HepG2 (cell line): Measurements from ENCODE around the gene C5orf24. TPM values are rescaled to one million over a fixed set of nuclear protein-coding genes. Genes with fewer than 3 reads are reported as not detected.

Source experiments
- ATAC-seq: fragments of 200-7000 bp; cut with Tn5 transposase; 3 replicates; pipeline ENCODE4 v1.9.1; 2020; ENCODE audit warnings: mild to moderate bottlenecking, moderate library complexity
- BruUV-seq: library from RNA; stranded (reverse); fragments of 400-500 nt; replicated peaks from 2 replicates; lab custom pipeline; 2021; lab: Mats Ljungman, UMichigan
- CTCF ChIA-PET: fragments of 300-600 bp; formaldehyde crosslinking; extraction: SDS; loops from one replicate; lab custom pipeline; 2021; ENCODE audit warnings: low total read pairs, inconsistent platforms, low intra/inter-chr PET ratio; lab: Yijun Ruan, JAX
- POLR2A ChIA-PET: fragments of 350-600 bp; sonication (Branson Sonifier 250); formaldehyde crosslinking; loops from one replicate; lab custom pipeline; 2020; ENCODE audit warnings: antibody characterized with exemption, inconsistent platforms; lab: Yijun Ruan, JAX
- DNase-seq: peaks from one replicate; pipeline ENCODE4 v3.0.0-alpha.2; 2015; ENCODE audit warnings: low spot score
- FAIRE-seq: peaks from 3 replicates; lab custom pipeline; 2011; peaks lifted over from hg19 to GRCh38; lab: Jason Lieb, UNC
- H2AFZ ChIP-seq: one replicate; pipeline ENCODE4 v1.6.1; 2011; ENCODE audit warnings: low read length, inconsistent platforms
- H3K27ac ChIP-seq: fragments of 300-600 bp; 3 replicates; pipeline ENCODE4 v1.8.0; 2011; ENCODE audit warnings: mixed run types, mild to moderate bottlenecking, mixed read lengths, low read length, inconsistent platforms; ENCODE audit not compliant: insufficient read depth; ENCODE audit errors: extremely low read length
- H3K27me3 ChIP-seq, 2 experiments: fragments of 200-600 bp in 1 of 2; 2 replicates in 1 of 2; 3 replicates in 1 of 2; pipeline versions ENCODE4 v1.6.0 to v1.8.0; 2011; ENCODE audit warnings: low read length in 2 of 2, mild to moderate bottlenecking in 2 of 2, moderate library complexity in 2 of 2, inconsistent platforms in 1 of 2; ENCODE audit not compliant: insufficient read depth in 2 of 2, control insufficient read depth in 1 of 2
- H3K36me3 ChIP-seq, 2 experiments: fragments of 200-600 bp in 1 of 2; replicated peaks in 1 of 2; 2 replicates in 1 of 2; 3 replicates in 1 of 2; pipeline versions ENCODE4 v1.5.1 to v1.8.0; 2011; ENCODE audit warnings: low read length in 2 of 2, inconsistent platforms in 1 of 2; ENCODE audit not compliant: insufficient read depth in 2 of 2, control insufficient read depth in 1 of 2
- H3K4me1 ChIP-seq: 2 replicates; pipeline ENCODE4 v1.5.1; 2012; ENCODE audit warnings: low read length, inconsistent platforms; ENCODE audit not compliant: insufficient read depth
- H3K4me2 ChIP-seq: 2 replicates; pipeline ENCODE4 v1.6.0; 2011; ENCODE audit warnings: low read depth, low read length, inconsistent platforms
- H3K4me3 ChIP-seq, 3 experiments: fragments of 200-600 bp in 1 of 3; sonication (generic), shearing (Covaris generic) in 1 of 3; replicated peaks in 1 of 3; 2 replicates each; pipeline ENCODE4 v1.5.1; 2011 to 2016; ENCODE audit warnings: low read length in 3 of 3, inconsistent platforms in 2 of 3, low read depth in 2 of 3, mild to moderate bottlenecking in 2 of 3, control low read depth in 1 of 3, mixed read lengths in 1 of 3; ENCODE audit not compliant: insufficient read depth in 1 of 3
- H3K79me2 ChIP-seq: one replicate; pipeline ENCODE4 v1.6.1; 2011; ENCODE audit warnings: low read length, inconsistent platforms; ENCODE audit not compliant: insufficient read depth
- H3K9ac ChIP-seq: 2 replicates; pipeline ENCODE4 v1.6.0; 2011; ENCODE audit warnings: mild to moderate bottlenecking, low read depth, low read length, inconsistent platforms; ENCODE audit not compliant: insufficient read depth
- H3K9me3 ChIP-seq: 2 replicates; pipeline ENCODE4 v1.5.1; 2012; ENCODE audit warnings: mild to moderate bottlenecking, low read length
- H4K20me1 ChIP-seq: 2 replicates; pipeline ENCODE4 v1.6.0; 2011; ENCODE audit warnings: inconsistent platforms, mild to moderate bottlenecking, low read length, moderate library complexity; ENCODE audit not compliant: insufficient read depth
- ADNP ChIP-seq: sonication (generic); formaldehyde crosslinking; IDR thresholded peaks from 2 replicates; pipeline ENCODE4 v1.4.0; 2020; ENCODE audit warnings: missing genetic modification reagents
- FOXA1 ChIP-seq, 2 experiments: fragments of 450-650 bp in 1 of 2; sonication (generic) in 1 of 2; formaldehyde crosslinking in 1 of 2; IDR thresholded peaks; 2 replicates each; pipeline versions ENCODE4 v1.4.0 to v1.6.1; 2016 to 2020; ENCODE audit warnings: missing genetic modification reagents in 1 of 2
- HOXD1 ChIP-seq: sonication (generic); formaldehyde crosslinking; IDR thresholded peaks from 2 replicates; pipeline ENCODE4 v1.5.0; 2020; ENCODE audit warnings: missing genetic modification reagents
- JUNB ChIP-seq: sonication (generic); formaldehyde crosslinking; IDR thresholded peaks from 2 replicates; pipeline ENCODE4 v1.8.0; 2022; ENCODE audit warnings: missing genetic modification reagents, mild to moderate bottlenecking, borderline replicate concordance
- KAT2B ChIP-seq: fragments of 150-350 bp; IDR thresholded peaks from 2 replicates; pipeline ENCODE4 v1.6.1; 2014; ENCODE audit warnings: low read depth, low read length, borderline replicate concordance
- MLX ChIP-seq: IDR thresholded peaks from 2 replicates; pipeline ENCODE4 v1.6.1; 2016
- RNF219 ChIP-seq: sonication (generic); formaldehyde crosslinking; IDR thresholded peaks from 2 replicates; pipeline ENCODE4 v1.5.0; 2020; ENCODE audit warnings: mild to moderate bottlenecking, missing genetic modification reagents
- TCF12 ChIP-seq, 2 experiments: fragments of 450-650 bp in 1 of 2; sonication (generic) in 1 of 2; formaldehyde crosslinking in 1 of 2; IDR thresholded peaks; 2 replicates each; pipeline versions ENCODE4 v1.6.1 to v1.8.0; 2017 to 2022; ENCODE audit warnings: antibody characterized with exemption in 1 of 2, mild to moderate bottlenecking in 1 of 2, missing genetic modification reagents in 1 of 2, moderate library complexity in 1 of 2
- ZKSCAN1 ChIP-seq: fragments of 150-350 bp; IDR thresholded peaks from 2 replicates; pipeline ENCODE4 v1.6.1; 2014; ENCODE audit warnings: low read length
- ZNF496 ChIP-seq: sonication (generic); formaldehyde crosslinking; IDR thresholded peaks from 2 replicates; pipeline ENCODE4 v1.8.1; 2023; ENCODE audit warnings: mild to moderate bottlenecking, moderate library complexity, missing genetic modification reagents; ENCODE audit not compliant: insufficient replicate concordance
- ZSCAN31 ChIP-seq: sonication (generic); formaldehyde crosslinking; IDR thresholded peaks from 2 replicates; pipeline ENCODE4 v1.5.0; 2020; ENCODE audit warnings: low read depth, mild to moderate bottlenecking, missing genetic modification reagents
- WGBS: methylation state at CpG from one replicate; pipeline ENCODE4 v1.1.6; 2017; ENCODE audit warnings: low lambda C conversion rate; 5-methylcytosine and 5-hydroxymethylcytosine counted together
- in situ Hi-C: cut with HindIII; loops from 2 replicates; pipeline ENCODE4 v1.10.0; 2017; ENCODE audit warnings: low pct_unique_long_range_greater_than_20kb; ENCODE audit not compliant: extremely low pct_ligation_motif_present
- intact Hi-C: fragments of 100-400 bp; cut with micrococcal nuclease; formaldehyde crosslinking; loops from one replicate; pipeline ENCODE4 v1.10.0; 2022; ENCODE audit not compliant: unreplicated experiment
- polyA plus RNA-seq, 8 experiments: library from polyadenylated mRNA; depleted of rRNA in 3 of 8; stranded (reverse) in 7 of 8; unstranded in 1 of 8; fragments of >200 nt; fragmentation: Illumina TruSeq in 4 of 8; extraction: Trizol in 4 of 8; gene quantifications; 2 replicates each; pipeline versions ENCODE4 v1.2.1 to v1.2.3, GENCODE V29; 2011 to 2016; ENCODE audit warnings: low read depth in 4 of 8, missing spikeins in 1 of 8, mixed read lengths in 1 of 8; ENCODE audit not compliant: insufficient read depth in 1 of 8
- total RNA-seq, 5 experiments: library from RNA; depleted of rRNA; stranded (reverse); fragments of >200 nt; fragmentation: Illumina TruSeq; extraction: Trizol; gene quantifications; 2 replicates each; pipeline ENCODE4 v1.2.3, GENCODE V29; 2016; ENCODE audit warnings: low read depth in 1 of 5
- TF ChIP-seq, protein P1 (sequence below): sonication (generic); formaldehyde crosslinking; IDR thresholded peaks from 2 replicates; pipeline ENCODE4 v1.4.0; 2020; ENCODE audit warnings: mild to moderate bottlenecking, low read depth, missing genetic modification reagents

C5orf24 gene
- total and polyA plus RNA-seq, 2 of the 13 experiments (the other 11 are each of a cell fraction or from before 2014, with no cell fraction given) = 34.6 to 41.5 TPM

GRCh38 chr5:134821841-134822240, 23.9 kb upstream of the C5orf24 start:
- no peak overlapping the region for H3K27ac ChIP-seq
- CTCF ChIA-PET = no interaction called here
- no peak for FAIRE-seq

DNA sequence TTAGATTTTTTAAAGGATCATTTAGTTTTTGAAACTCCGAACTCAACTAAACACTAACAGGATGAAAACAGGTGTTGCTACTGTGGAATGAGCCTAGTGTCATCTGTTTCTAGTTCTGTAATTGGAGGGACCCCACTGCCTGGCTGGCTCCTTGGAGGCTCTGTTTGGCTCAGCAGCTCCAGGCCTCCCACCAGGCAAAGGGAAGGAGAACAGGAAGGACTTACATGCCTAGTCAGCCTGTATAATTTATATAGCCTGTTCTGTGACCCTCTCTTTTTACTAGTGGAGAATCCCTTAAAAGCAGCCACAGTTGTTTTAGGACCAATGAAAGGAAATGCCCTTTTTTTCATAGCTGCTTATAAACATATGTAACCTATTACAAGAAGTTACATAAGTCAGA, 21.1 kb upstream of the C5orf24 start:
- no peak overlapping the region for H3K27ac ChIP-seq
- CTCF ChIA-PET = no interaction called here
- WGBS = 100% methylated on average over 1 of the region's 1 CpG
- TF ChIP-seq RNF219 (CRISPR knock-in tag) (no peak), ADNP (CRISPR knock-in tag) (no peak), FOXA1 (IDR thresholded peaks at IDR 0.05) (no peak), FOXA1 (CRISPR knock-in tag; IDR thresholded peaks at IDR 0.05) (no peak)

More at GRCh38 chr5:134821841-134822240, 23.9 kb upstream of the C5orf24 start:
- in situ Hi-C loops = no loop called here
- no peak overlapping the region for H3K9ac ChIP-seq
- H4K20me1 ChIP-seq = no peaks in the 10 kb centered on the region
- peaks cover 21 to 76% of the 10 kb centered on the region in 2 experiments; a peak in 4 of 5 replicates for H3K36me3 ChIP-seq
- POLR2A ChIA-PET = no interaction called here
- H3K4me2 ChIP-seq = no peak overlapping the region
- ATAC-seq (no peak), DNase-seq (no peak)
- no TSS peak for BruUV-seq
- H3K4me3 ChIP-seq = no peak overlapping the region
- no peaks in the 10 kb centered on the region for H3K79me2 ChIP-seq
- no peak for TF ChIP-seq ZSCAN31 (CRISPR knock-in tag)
- TF ChIP-seq, protein P1, sequence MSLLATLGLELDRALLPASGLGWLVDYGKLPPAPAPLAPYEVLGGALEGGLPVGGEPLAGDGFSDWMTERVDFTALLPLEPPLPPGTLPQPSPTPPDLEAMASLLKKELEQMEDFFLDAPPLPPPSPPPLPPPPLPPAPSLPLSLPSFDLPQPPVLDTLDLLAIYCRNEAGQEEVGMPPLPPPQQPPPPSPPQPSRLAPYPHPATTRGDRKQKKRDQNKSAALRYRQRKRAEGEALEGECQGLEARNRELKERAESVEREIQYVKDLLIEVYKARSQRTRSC = no peak
- TF ChIP-seq KAT2B = no peak
- no peak for TF ChIP-seq HOXD1
- no peak for TF ChIP-seq MLX
- TF ChIP-seq ZKSCAN1 = no peak
- no peak for TF ChIP-seq TCF12 (IDR thresholded peaks at IDR 0.05)
- no peak for TF ChIP-seq TCF12 (CRISPR knock-in tag; IDR thresholded peaks at IDR 0.05)
- TF ChIP-seq ZNF496 (CRISPR knock-in tag) = no peak
- TF ChIP-seq JUNB (CRISPR knock-in tag) = no peak
- no peaks in the 10 kb centered on the region for H3K9me3 ChIP-seq
- no peaks in the 10 kb centered on the region for H3K27me3 ChIP-seq
- H2AFZ ChIP-seq = no peak overlapping the region
- intact Hi-C loops = no loop called here
- 94% methylated on average over 7 of the region's 7 CpGs for WGBS
- H3K4me1 ChIP-seq = no peaks in the 10 kb centered on the region

More for the DNA sequence above, 21.1 kb upstream of the C5orf24 start:
- Histone ChIP-seq H3K27me3 (no peaks in the 10 kb centered on the region), H3K4me3 (no peak overlapping the region), H3K79me2 (no peaks in the 10 kb centered on the region), H2AFZ (no peak overlapping the region), H3K4me1 (no peaks in the 10 kb centered on the region), H3K9me3 (no peaks in the 10 kb centered on the region), H3K9ac (no peak overlapping the region), H3K36me3 (peaks cover 20 to 78% of the 10 kb centered on the region in 2 experiments; a peak in 4 of 5 replicates), H4K20me1 (no peaks in the 10 kb centered on the region), H3K4me2 (no peak overlapping the region)
- DNase-seq = no peak
- intact Hi-C loops = no loop called here
- in situ Hi-C loops = no loop called here
- FAIRE-seq = no peak
- POLR2A ChIA-PET = no interaction called here
- no TSS peak for BruUV-seq
- ATAC-seq = no peak
